ENCODE measurements around the gene SRBD1. TPM values are rescaled to one million over a fixed set of nuclear protein-coding genes. Genes with fewer than 3 reads are reported as not detected.

Gene SRBD1
- total RNA-seq, 1 experiment from 2014 or later: 20.6 TPM

GRCh38 chr2:45373534-45373933 is 237.5 kb downstream of the SRBD1 start:
- CTCF ChIA-PET: no interaction called here
- no TSS peak for BruUV-seq (replicated peaks)

More at GRCh38 chr2:45373534-45373933, 237.5 kb downstream of the SRBD1 start:
- Histone ChIP-seq H3K79me2 (ENCODE audit: insufficient read depth, low read length) (no peaks in the 10 kb centered on the region), H3K36me3 (ENCODE audit: control insufficient read depth in 1 of 2, insufficient read depth in 2 of 2, low read length in 2 of 2) (no peaks in the 10 kb centered on the region), H3K4me2 (ENCODE audit: low read length) (no peak overlapping the region), H3K27me3 (ENCODE audit: insufficient read depth, low read length) (no peaks in the 10 kb centered on the region), H3K27ac (ENCODE audit: low read depth, low read length) (no peak overlapping the region), H4K20me1 (ENCODE audit: insufficient read depth) (no peaks in the 10 kb centered on the region), H3K4me3 (replicated peaks in 1 of 2; ENCODE audit: low read depth in 1 of 2, low read length in 2 of 2) (no peak overlapping the region), H3K9ac (ENCODE audit: low read length) (no peak overlapping the region), H3K9me2 (ENCODE audit: insufficient read depth) (no peaks in the 10 kb centered on the region), H2AFZ (ENCODE audit: low read depth, low read length, poor library complexity, severe bottlenecking) (no peak overlapping the region), H3K4me1 (ENCODE audit: control insufficient read depth in 1 of 2, insufficient read depth in 2 of 2, low read length in 2 of 2) (peaks cover 0 to 7% of the 10 kb centered on the region in 2 experiments; a peak in 1 of 4 replicates), H3K9me3 (ENCODE audit: control insufficient read depth in 1 of 2, insufficient read depth in 1 of 2, low read depth in 1 of 2, low read length in 2 of 2) (no peaks in the 10 kb centered on the region)
- TF ChIP-seq CTCF (IDR thresholded peaks at IDR 0.05 in 2 of 3, conservative IDR thresholded peaks at IDR 0.05 in 1 of 3; ENCODE audit: borderline replicate concordance in 1 of 3, insufficient read depth in 1 of 3, low read depth in 2 of 3, low read length in 2 of 3) (no peak), ZFX (IDR thresholded peaks at IDR 0.05) (no peak), POLR2A (IDR thresholded peaks at IDR 0.05; ENCODE audit: borderline replicate concordance, extremely low read depth, insufficient read depth, insufficient read length) (no peak), POLR2AphosphoS5 (IDR thresholded peaks at IDR 0.05; ENCODE audit: low read depth, low read length) (no peak), EZH2 (IDR thresholded peaks at IDR 0.05) (no peak), ELF1 (IDR thresholded peaks at IDR 0.05; ENCODE audit: borderline replicate concordance, low read depth) (no peak), TCF7L2 (IDR thresholded peaks at IDR 0.05; ENCODE audit: borderline replicate concordance, extremely low read depth, insufficient read depth, insufficient read length) (no peak), ATF3 (IDR thresholded peaks at IDR 0.05) (no peak), MAX (IDR thresholded peaks at IDR 0.05) (no peak), REST (IDR thresholded peaks at IDR 0.05; ENCODE audit: low read depth) (no peak), SP1 (IDR thresholded peaks at IDR 0.05; ENCODE audit: low read depth) (no peak), ZNF274 (IDR thresholded peaks at IDR 0.05; ENCODE audit: low read depth, low read length) (no peak), CBX3 (IDR thresholded peaks at IDR 0.05; ENCODE audit: low read depth) (no peak), ZBTB33 (IDR thresholded peaks at IDR 0.05; ENCODE audit: extremely low read depth, insufficient replicate concordance, low read length) (no peak), EGR1 (IDR thresholded peaks at IDR 0.05; ENCODE audit: low read depth) (no peak), SIN3A (IDR thresholded peaks at IDR 0.05; ENCODE audit: low read depth) (no peak)
- ATAC-seq (no peak), DNase-seq (ENCODE audit: low read depth, low spot score) (no peak)
- ChIA-PET POLR2A (no interaction called here), RAD21 (ENCODE audit: low non-redundant PET in 1 of 2, low total read pairs in 2 of 2, uncharacterized antibody in 2 of 2, unreplicated experiment in 2 of 2) (no interaction called here)
- intact Hi-C loops (cut with micrococcal nuclease): no loop called here

Measured in HCT116 (cell line).